HG02798 (cell line): Measurements from ENCODE around the gene RAPGEF6.

Experiments used
- ATAC-seq: cut with Tn5 transposase; IDR thresholded peaks from one replicate; pipeline ENCODE4 v1.9.1; 2021; ENCODE audit warnings: mild to moderate bottlenecking; ENCODE audit not compliant: unreplicated experiment, poor library complexity

RAPGEF6 gene

DNA sequence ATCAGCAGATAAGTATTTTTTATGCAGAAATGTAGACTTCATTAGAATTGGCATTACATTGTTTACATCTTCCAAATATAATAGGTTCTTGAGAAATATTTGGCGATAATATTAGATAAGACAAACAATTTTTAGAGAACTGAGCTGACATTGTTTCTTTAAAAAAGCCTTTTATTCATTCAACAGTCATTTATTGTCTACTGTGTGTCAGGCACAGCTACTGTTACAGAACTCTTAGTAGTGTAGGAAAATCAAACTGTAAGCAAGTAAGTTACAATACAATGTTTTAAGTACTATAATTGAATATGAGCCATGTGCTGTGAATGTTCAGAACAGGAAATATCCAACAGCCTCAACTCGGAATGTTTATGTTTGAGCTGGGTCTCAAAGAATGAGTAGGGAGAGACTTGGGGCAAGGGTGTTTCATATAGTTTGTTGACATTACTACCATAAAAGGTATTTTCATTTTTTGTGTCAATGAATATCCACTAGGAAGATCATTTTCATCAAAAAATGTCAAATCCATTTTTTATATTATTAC lies 257.2 kb downstream of the RAPGEF6 start:
- no peak for ATAC-seq

DNA sequence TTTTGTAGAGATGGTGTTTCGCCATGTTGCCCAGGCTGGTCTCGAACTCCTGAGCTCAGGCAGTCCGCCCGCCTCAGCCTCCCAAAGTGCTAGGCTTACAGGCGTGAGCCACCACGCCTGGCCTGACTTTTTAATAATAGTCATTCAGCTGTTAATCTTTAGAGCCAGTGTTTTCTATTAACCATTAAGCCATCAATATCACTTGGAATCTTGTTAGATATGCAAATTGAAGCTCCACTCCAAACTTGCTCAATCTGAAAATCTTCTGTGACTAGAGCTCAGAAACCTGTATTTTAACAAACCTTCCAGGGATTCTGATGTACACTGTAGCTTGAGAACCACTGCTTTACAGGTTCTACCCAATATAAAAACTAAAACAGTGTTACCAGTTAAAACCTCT lies 257.7 kb downstream of the RAPGEF6 start:
- no peak for ATAC-seq

DNA sequence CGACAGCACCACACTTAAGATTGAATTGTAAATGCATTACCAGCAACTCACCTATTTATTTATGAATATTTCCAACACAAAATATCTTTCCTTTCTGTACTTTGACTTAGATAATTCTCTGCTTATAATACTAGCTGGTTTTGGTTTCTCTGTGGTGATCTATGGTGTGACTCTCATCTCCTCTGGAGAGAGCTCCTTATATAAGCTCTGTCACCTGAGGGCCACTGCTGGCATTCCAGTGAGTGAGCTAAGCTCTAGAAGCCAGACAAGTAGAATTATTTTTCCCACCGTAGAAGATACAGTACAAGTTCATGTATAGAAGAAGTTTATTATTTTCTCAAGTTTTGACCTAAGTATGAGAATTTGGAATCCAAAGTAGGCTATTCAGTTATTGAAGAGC lies 259.7 kb downstream of the RAPGEF6 start:
- peak; percentile 28 for ATAC-seq
